HFFc6 (cell line): Measurements from ENCODE around the gene TFCP2. TPM values are rescaled to one million over a fixed set of nuclear protein-coding genes. Genes with fewer than 3 reads are reported as not detected.
A peak's percentile ranks its signal among the peaks of the same experiment; 100 is the strongest.

Experiments used
- DNase-seq: peaks from one replicate; pipeline ENCODE4 v3.0.0-alpha.2; 2018
- H3K27ac Mint-ChIP-seq: 2 replicates; pipeline ENCODE4 v1.8.0; 2020; ENCODE audit warnings: mild to moderate bottlenecking, mixed read lengths
- H3K27me3 Mint-ChIP-seq: 2 replicates; pipeline ENCODE4 v1.8.0; 2021; ENCODE audit warnings: mild to moderate bottlenecking, moderate library complexity, mixed read lengths; ENCODE audit not compliant: insufficient read depth
- H3K36me3 Mint-ChIP-seq: 2 replicates; pipeline ENCODE4 v1.8.0; 2021; ENCODE audit warnings: low read depth, mixed read lengths
- H3K4me1 Mint-ChIP-seq: 2 replicates; pipeline ENCODE4 v1.8.0; 2020; ENCODE audit warnings: low read depth, mixed read lengths
- H3K4me3 Mint-ChIP-seq: 2 replicates; pipeline ENCODE4 v1.8.0; 2020; ENCODE audit warnings: mild to moderate bottlenecking, moderate library complexity, mixed read lengths
- H3K9me3 Mint-ChIP-seq: 2 replicates; pipeline ENCODE4 v1.8.0; 2020; ENCODE audit warnings: mild to moderate bottlenecking, mixed read lengths
- CTCF ChIP-seq: fragments of 200-600 bp; sonication (generic); IDR thresholded peaks from 2 replicates; pipeline ENCODE4 v1.5.0; 2021; ENCODE audit warnings: antibody characterized with exemption, mild to moderate bottlenecking
- total RNA-seq, 6 experiments: library from RNA; stranded (reverse); fragmentation: NEBNext Ultra II Directional; extraction: Animal tissue kit (Norgen Biotek cat#: 25700); gene quantifications; 2 replicates in 1 of 6; 3 replicates in 5 of 6; pipeline ENCODE4 v1.2.3, GENCODE V29; 2021

TFCP2 gene
- total RNA-seq, 6 experiments from 2014 or later, result 23.6 to 26.5 (median 25.8) TPM

GRCh38 chr12:51090705-51091229 is 82.2 kb downstream of the TFCP2 start:
- no peak overlapping the region for H3K4me3 Mint-ChIP-seq
- no peaks in the 10 kb centered on the region; the same call in none of the 2 replicates for H3K27me3 Mint-ChIP-seq
- peaks cover 4% of the 10 kb centered on the region; the same call in 1 of the 2 replicates for H3K36me3 Mint-ChIP-seq
- H3K4me1 Mint-ChIP-seq, result no peaks in the 10 kb centered on the region
- no peaks in the 10 kb centered on the region for H3K9me3 Mint-ChIP-seq
- TF ChIP-seq CTCF, result no peak
- no peak overlapping the region for H3K27ac Mint-ChIP-seq
- no peak for DNase-seq

GRCh38 chr12:51087818-51088217 is 85.1 kb downstream of the TFCP2 start:
- peaks cover 4% of the 10 kb centered on the region; the same call in 1 of the 2 replicates for H3K36me3 Mint-ChIP-seq
- H3K27ac Mint-ChIP-seq, result no peak overlapping the region
- H3K4me3 Mint-ChIP-seq, result no peak overlapping the region
- H3K9me3 Mint-ChIP-seq, result no peaks in the 10 kb centered on the region
- peaks cover 4% of the 10 kb centered on the region for H3K27me3 Mint-ChIP-seq
- no peak for TF ChIP-seq CTCF
- peaks cover 4% of the 10 kb centered on the region; the same call in 1 of the 2 replicates for H3K4me1 Mint-ChIP-seq
- no peak for DNase-seq

GRCh38 chr12:51086933-51087332 is 86.0 kb downstream of the TFCP2 start:
- Mint-ChIP-seq H3K27me3 (peaks cover 7% of the 10 kb centered on the region), H3K36me3 (peaks cover 4% of the 10 kb centered on the region; the same call in 1 of the 2 replicates), H3K9me3 (no peaks in the 10 kb centered on the region)

GRCh38 chr12:51085757-51086156 is 87.2 kb downstream of the TFCP2 start:
- Mint-ChIP-seq H3K27ac (peak overlapping the region; percentile 34; the same call in 1 of the 2 replicates), H3K27me3 (peaks cover 7% of the 10 kb centered on the region), H3K4me3 (no peak overlapping the region), H3K36me3 (peaks cover 4% of the 10 kb centered on the region; the same call in 1 of the 2 replicates), H3K9me3 (no peaks in the 10 kb centered on the region), H3K4me1 (peaks cover 17% of the 10 kb centered on the region)
- no peak for TF ChIP-seq CTCF
- DNase-seq, result no peak

More at GRCh38 chr12:51086933-51087332, 86.0 kb downstream of the TFCP2 start:
- Mint-ChIP-seq H3K27ac (no peak overlapping the region), H3K4me3 (no peak overlapping the region), H3K4me1 (peaks cover 9% of the 10 kb centered on the region)
- TF ChIP-seq CTCF, result no peak
- DNase-seq, result no peak

- no peaks in the 10 kb centered on the region for H3K9me3 Mint-ChIP-seq
Measured at GRCh38 chr12:51083126-51083833, 89.7 kb downstream of the TFCP2 start, which contains the start of gene CSRNP2. CSRNP2 (minus strand) TSS chr12:51083596; CDS start chr12:51076561, 7,035 bp downstream.

More at GRCh38 chr12:51083126-51083833, 89.7 kb downstream of the TFCP2 start, which contains the start of gene CSRNP2:
- H3K4me1 Mint-ChIP-seq, result peaks cover 27% of the 10 kb centered on the region
- H3K27me3 Mint-ChIP-seq, result peaks cover 7% of the 10 kb centered on the region
- TF ChIP-seq CTCF, result peak; percentile 58
- peak; percentile 96 for DNase-seq
- peak within 1 kb of the TSS; percentile 87 for H3K27ac Mint-ChIP-seq
- H3K4me3 Mint-ChIP-seq, result peak within 1 kb of the TSS; percentile 95
- peaks cover 17% of the 10 kb centered on the region for H3K36me3 Mint-ChIP-seq
